ENCODE results near the gene MYBPH. TPM values are rescaled to one million over a fixed set of nuclear protein-coding genes. Genes with fewer than 3 reads are reported as not detected.

The MYBPH gene
- total and polyA plus RNA-seq, 10 of the 15 experiments (the other 5 are each of a cell fraction or from before 2014, with no cell fraction given) = 0.06 to 0.10 TPM; not detected in 8

DNA sequence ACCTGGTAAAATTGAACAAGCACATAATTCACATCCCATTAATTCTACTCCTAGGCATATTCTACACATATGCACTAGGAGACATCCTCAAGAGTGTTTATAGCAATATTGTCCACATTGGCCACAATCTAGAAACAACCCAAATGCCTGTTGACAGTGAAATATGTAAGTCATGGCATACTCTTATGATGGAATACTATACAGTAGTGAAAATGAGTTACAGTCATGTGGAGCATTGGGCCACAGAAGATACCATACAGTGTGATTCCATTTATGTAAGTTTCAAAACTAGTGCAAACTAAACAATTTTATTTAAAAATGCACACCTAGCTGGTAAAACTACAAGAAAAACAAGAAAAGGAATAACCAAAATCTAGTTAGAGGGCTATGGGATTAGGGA lies 34.7 kb upstream of the MYBPH start:
- SMC1A ChIA-PET (ENCODE audit: uncharacterized antibody, unreplicated experiment) = interaction anchor here (1.1 kb wide), 1 partner anchor 10 kb away, joined by 4 read pairs; no protein-coding TSS in a partner anchor
- BruUV-seq (replicated peaks) = no TSS peak
- POLR2A ChIA-PET = no interaction called here
- Histone ChIP-seq H3K9me3 (replicated peaks; ENCODE audit: control insufficient read depth, insufficient read depth, low read length) (no peaks in the 10 kb centered on the region), H2AFZ (ENCODE audit: control insufficient read depth, low read depth, low read length) (no peak overlapping the region), H3K27me3 (replicated peaks in 1 of 2; ENCODE audit: control insufficient read depth in 2 of 2, insufficient read depth in 2 of 2, low read length in 1 of 2) (peaks cover 0 to 5% of the 10 kb centered on the region in 2 experiments; a peak in 1 of 4 replicates), H3K79me2 (ENCODE audit: control insufficient read depth, insufficient read depth, low read length) (no peaks in the 10 kb centered on the region), H3K4me2 (ENCODE audit: control insufficient read depth, insufficient read depth) (no peak overlapping the region), H3K36me3 (ENCODE audit: control insufficient read depth in 2 of 2, insufficient read depth in 2 of 2, low read length in 1 of 2) (no peaks in the 10 kb centered on the region), H4K20me1 (ENCODE audit: control insufficient read depth, insufficient read depth) (no peaks in the 10 kb centered on the region), H3K4me1 (ENCODE audit: control insufficient read depth, insufficient read depth, low read length) (no peaks in the 10 kb centered on the region), H3K9ac (ENCODE audit: control insufficient read depth, insufficient read depth, low read length) (no peak overlapping the region), H3K4me3 (no peak overlapping the region), H3K27ac (ENCODE audit: control insufficient read depth, insufficient read depth) (no peak overlapping the region)
- TF ChIP-seq FOS (IDR thresholded peaks at IDR 0.05; ENCODE audit: borderline replicate concordance, extremely low read depth, insufficient read length) (no peak), IKZF2 (IDR thresholded peaks at IDR 0.05) (no peak), POU2F2 (IDR thresholded peaks at IDR 0.05; ENCODE audit: borderline replicate concordance, low read depth, low read length) (no peak), YY1 (IDR thresholded peaks at IDR 0.05; ENCODE audit: low read depth, low read length) (no peak), ELK1 (IDR thresholded peaks at IDR 0.05; ENCODE audit: low read depth, low read length) (no peak), MXI1 (IDR thresholded peaks at IDR 0.05; ENCODE audit: low read depth, low read length) (no peak), CTCF (IDR thresholded peaks at IDR 0.05 in 2 of 3, conservative IDR thresholded peaks at IDR 0.05 in 1 of 3; ENCODE audit: control insufficient read depth in 2 of 3, extremely low read depth in 1 of 3, insufficient read depth in 1 of 3, low read depth in 3 of 3, low read length in 3 of 3) (no peak), DPF2 (IDR thresholded peaks at IDR 0.05) (no peak), KLF5 (IDR thresholded peaks at IDR 0.05; ENCODE audit: partially characterized antibody) (no peak), NFYB (IDR thresholded peaks at IDR 0.05; ENCODE audit: insufficient read depth, low read depth, low read length) (no peak), TCF3 (IDR thresholded peaks at IDR 0.05; ENCODE audit: borderline replicate concordance, insufficient read depth, low read depth, low read length) (no peak), EP300 (IDR thresholded peaks at IDR 0.05; ENCODE audit: borderline replicate concordance in 1 of 2, control insufficient read depth in 1 of 2, low read depth in 2 of 2, low read length in 2 of 2) (no peak), NFYA (IDR thresholded peaks at IDR 0.05; ENCODE audit: borderline replicate concordance, low read depth, low read length) (no peak), MYC (IDR thresholded peaks at IDR 0.05; ENCODE audit: insufficient read depth, insufficient read length, insufficient replicate concordance, low read length, severe bottlenecking) (no peak)
- in situ Hi-C loops (cut with MboI) (no loop called here), intact Hi-C loops (cut with micrococcal nuclease; ENCODE audit: unreplicated experiment) (no loop called here)
- no peak for FAIRE-seq
- no peak for DNase-seq (ENCODE audit: low read depth, low spot score)
- ATAC-seq = no peak
- CTCF ChIA-PET = interaction anchor here (0.9 to 3.1 kb wide), 5 partner anchors 38 to 171 kb away, joined by 3 to 11 read pairs (median 5); no protein-coding TSS in a partner anchor
- RAD21 ChIA-PET (ENCODE audit: unreplicated experiment) = no interaction called here
